ENCODE results near the gene TCF4. TPM values are rescaled to one million over a fixed set of nuclear protein-coding genes. Genes with fewer than 3 reads are reported as not detected.

The TCF4 gene
- total and polyA plus RNA-seq, 2 of the 13 experiments (the other 11 are each of a cell fraction or from before 2014, with no cell fraction given), result not detected

GRCh38 chr18:55607773-55608172 is 19.8 kb upstream of the TCF4 start:
- Histone ChIP-seq H3K4me1 (ENCODE audit: insufficient read depth, low read length) (no peaks in the 10 kb centered on the region), H2AFZ (ENCODE audit: low read length) (no peak overlapping the region), H3K9me3 (ENCODE audit: low read length) (no peaks in the 10 kb centered on the region; the same call in 1 of the 2 replicates), H3K36me3 (replicated peaks in 1 of 2; ENCODE audit: control insufficient read depth in 1 of 2, insufficient read depth in 2 of 2, low read length in 2 of 2) (no peaks in the 10 kb centered on the region), H3K9ac (ENCODE audit: insufficient read depth, low read depth, low read length) (no peak overlapping the region), H3K4me3 (replicated peaks in 1 of 3; ENCODE audit: insufficient read depth in 1 of 3, low read depth in 2 of 3, low read length in 3 of 3) (no peak overlapping the region), H4K20me1 (ENCODE audit: insufficient read depth, low read length) (no peaks in the 10 kb centered on the region), H3K27me3 (ENCODE audit: control insufficient read depth in 1 of 2, insufficient read depth in 2 of 2, low read length in 2 of 2) (no peaks in the 10 kb centered on the region; a peak in 1 of 5 replicates), H3K27ac (ENCODE audit: extremely low read length, insufficient read depth, low read length) (no peak overlapping the region), H3K79me2 (ENCODE audit: insufficient read depth, low read length) (no peaks in the 10 kb centered on the region), H3K4me2 (ENCODE audit: low read depth, low read length) (no peak overlapping the region)
- no TSS peak for BruUV-seq (replicated peaks)
- FAIRE-seq (no peak), ATAC-seq (no peak), DNase-seq (ENCODE audit: low spot score) (no peak)
- ChIA-PET CTCF (ENCODE audit: low intra/inter-chr PET ratio, low total read pairs) (no interaction called here), POLR2A (no interaction called here)
- TF ChIP-seq SNAI1 (CRISPR knock-in tag; IDR thresholded peaks at IDR 0.05; ENCODE audit: borderline replicate concordance), result no peak
- TF ChIP-seq ZNF703 (CRISPR knock-in tag; IDR thresholded peaks at IDR 0.05; ENCODE audit: borderline replicate concordance), result no peak
- TF ChIP-seq SIX4 (CRISPR knock-in tag; IDR thresholded peaks at IDR 0.05), result no peak
- no peak for TF ChIP-seq RELA (CRISPR knock-in tag; IDR thresholded peaks at IDR 0.05)
- no peak for TF ChIP-seq ZBTB14 (CRISPR knock-in tag; IDR thresholded peaks at IDR 0.05)
- no peak for TF ChIP-seq HDAC6 (IDR thresholded peaks at IDR 0.05; ENCODE audit: low read depth, low read length)
- no peak for TF ChIP-seq ZNF3 (CRISPR knock-in tag; IDR thresholded peaks at IDR 0.05)
- TF ChIP-seq TBX3 (IDR thresholded peaks at IDR 0.05; ENCODE audit: borderline replicate concordance), result no peak
- TF ChIP-seq HMGA1 (CRISPR knock-in tag; conservative IDR thresholded peaks at IDR 0.05), result no peak
- TF ChIP-seq ZNF264 (CRISPR knock-in tag; IDR thresholded peaks at IDR 0.05), result no peak
- WGBS (ENCODE audit: low lambda C conversion rate), result 44% methylated on average over 2 of the region's 2 CpGs
- in situ Hi-C loops (cut with HindIII; ENCODE audit: extremely low pct_ligation_motif_present, low pct_unique_long_range_greater_than_20kb) (no loop called here), intact Hi-C loops (cut with micrococcal nuclease; ENCODE audit: unreplicated experiment) (no loop called here)

Measured in HepG2 (cell line).